ENCODE results near the gene PHF3.
A peak's percentile ranks its signal among the peaks of the same experiment; 100 is the strongest.

Gene PHF3

DNA sequence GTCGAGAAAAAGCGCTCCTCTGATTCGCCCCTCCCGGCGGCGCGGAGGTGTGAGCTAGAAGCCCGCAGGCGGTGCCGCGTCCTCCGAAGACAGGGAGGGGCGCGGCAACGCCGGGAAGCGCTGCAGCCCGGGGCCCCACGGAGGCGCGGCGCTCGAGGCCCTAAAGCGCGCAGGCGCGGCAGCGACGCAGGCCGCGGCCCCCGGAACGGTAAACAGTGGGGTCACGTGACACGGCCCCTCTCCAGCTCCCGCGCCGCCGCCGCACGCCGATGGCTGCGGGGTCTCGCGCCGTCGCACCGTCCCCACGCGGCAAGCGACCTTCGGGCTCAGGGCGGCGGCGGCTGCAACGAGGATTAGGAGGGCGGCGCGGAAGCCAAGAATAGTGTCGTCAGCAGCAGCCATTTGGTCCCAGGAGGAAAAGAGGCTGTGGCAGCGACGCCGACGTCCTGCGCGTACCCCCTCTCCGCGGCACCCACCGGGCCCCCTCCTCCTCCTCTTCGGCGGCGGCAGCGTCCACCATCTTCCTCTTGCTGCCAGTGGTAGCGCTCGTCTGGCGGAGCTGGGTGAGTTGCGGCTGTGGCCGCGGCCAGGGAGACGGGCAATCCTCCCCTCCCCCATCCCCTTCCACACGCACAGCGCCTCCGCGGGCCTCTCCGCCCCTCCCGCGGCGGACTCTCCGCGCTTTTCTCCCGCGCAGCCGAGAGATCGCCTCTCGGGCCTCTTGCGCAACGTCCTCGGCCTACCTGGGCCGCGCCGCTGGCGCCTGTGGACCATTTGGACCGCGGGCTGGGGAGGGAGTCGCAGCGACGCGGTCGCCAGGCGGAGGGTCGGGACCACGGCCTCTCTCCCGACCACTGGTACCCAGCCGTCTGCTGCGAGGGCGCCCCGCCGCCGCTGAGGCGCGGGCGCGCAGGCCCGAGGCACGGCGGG is at the start of gene PHF3:
PHF3 (plus strand) TSS at position 215 of the 930 bp plus-strand sequence. CDS start 10,750 bp downstream, outside the sequence.
- peak; percentile 77 to 85 for DNase-seq (ENCODE audit: extremely low read depth in 1 of 2, low read depth in 1 of 2)

DNA sequence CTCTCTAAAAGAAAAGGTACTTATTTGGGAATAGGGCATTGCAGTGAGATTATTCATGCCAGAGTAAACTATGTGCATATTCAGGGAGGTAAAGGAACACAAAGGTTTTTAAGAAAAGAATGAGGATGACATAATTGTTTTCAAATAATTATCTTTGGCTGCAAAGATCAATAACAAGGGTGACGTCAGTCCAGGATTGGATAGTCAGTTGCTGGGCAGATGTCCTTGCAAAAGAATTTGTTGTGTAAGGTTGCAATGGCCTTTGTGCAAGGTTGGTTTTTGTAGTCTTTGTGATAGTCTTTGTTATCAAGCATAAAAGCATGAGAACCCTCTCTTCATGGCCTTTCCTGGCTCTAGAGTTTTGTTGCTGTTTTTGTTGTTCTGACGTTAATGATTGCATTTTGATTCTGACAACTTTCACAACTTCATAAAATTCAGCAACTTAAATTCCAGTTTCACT is 45.6 kb upstream of the PHF3 start:
- no peak for DNase-seq (ENCODE audit: extremely low read depth in 1 of 2, low read depth in 1 of 2)

DNA sequence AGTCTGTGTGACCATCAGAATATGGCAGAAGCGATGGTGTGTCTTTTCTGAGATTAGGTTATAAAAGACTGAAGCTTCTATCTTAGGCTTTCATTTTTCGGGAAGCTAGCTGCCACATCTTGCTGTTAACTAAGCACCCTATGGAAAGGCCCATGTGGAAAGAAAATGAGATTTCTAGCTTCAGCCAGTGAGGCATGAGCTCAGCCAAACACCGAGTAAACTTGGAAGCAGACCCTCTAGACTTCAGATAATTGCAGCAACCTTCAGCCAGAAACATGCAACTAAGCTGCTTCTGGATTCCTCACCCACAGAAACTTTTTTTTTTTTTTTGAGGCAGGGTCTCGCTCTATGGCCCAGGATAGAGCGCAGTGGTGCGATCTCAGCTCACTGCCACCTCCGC is 42.7 kb upstream of the PHF3 start:
- no peak for DNase-seq (ENCODE audit: extremely low read depth in 1 of 2, low read depth in 1 of 2)

GRCh38 chr6:63597141-63598048 is 38.2 kb upstream of the PHF3 start:
- no peak for DNase-seq (ENCODE audit: extremely low read depth in 1 of 2, low read depth in 1 of 2)

- DNase-seq (ENCODE audit: extremely low read depth in 1 of 2, low read depth in 1 of 2), result peak; percentile 42 to 50
These were observed 37.3 kb upstream of the PHF3 start for GRCh38 chr6:63598049-63599036.

GRCh38 chr6:63599243-63599642 is 36.4 kb upstream of the PHF3 start:
- DNase-seq (ENCODE audit: extremely low read depth in 1 of 2, low read depth in 1 of 2), result no peak

DNA sequence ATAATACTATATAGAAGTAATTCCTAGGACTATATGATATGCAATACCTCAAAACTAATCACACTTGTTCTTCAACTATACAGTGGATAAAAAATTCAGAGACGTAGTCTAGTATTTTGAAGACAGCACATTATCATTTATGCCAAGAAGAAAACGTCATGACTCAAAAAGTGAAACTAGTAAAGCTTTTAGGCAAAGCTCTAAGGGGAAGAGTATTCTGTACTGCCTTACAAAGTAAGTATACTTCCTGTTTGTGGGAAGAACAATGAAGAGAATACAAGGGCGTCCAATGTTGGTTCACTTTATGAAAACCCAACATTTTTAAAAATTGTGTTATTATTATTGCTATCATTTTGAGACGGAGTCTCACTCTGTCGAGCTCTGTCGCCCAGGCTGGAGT is 35.5 kb upstream of the PHF3 start:
- DNase-seq (ENCODE audit: extremely low read depth in 1 of 2, low read depth in 1 of 2), result no peak

GRCh38 chr6:63609231-63609630 is 26.4 kb upstream of the PHF3 start:
- no peak for DNase-seq (ENCODE audit: extremely low read depth in 1 of 2, low read depth in 1 of 2)

DNA sequence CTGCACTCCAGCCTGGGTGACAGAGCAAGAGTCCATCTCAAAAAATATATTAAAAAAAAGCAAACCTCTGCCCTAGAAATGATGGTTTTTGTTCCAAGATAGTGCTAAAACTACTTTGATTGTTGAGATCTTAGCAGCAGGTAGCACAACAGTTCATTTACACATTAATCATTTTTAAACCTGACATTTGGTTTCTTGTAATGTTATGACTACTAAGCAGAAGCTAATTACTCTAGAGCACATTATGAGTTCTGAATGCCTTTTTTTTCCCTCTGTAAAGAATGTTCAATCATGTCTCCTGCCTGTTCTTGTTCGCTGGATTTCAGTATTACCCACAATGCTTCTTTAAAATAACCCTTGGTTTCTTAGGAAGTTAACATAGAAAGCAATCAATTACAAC is 24.7 kb upstream of the PHF3 start:
- no peak for DNase-seq (ENCODE audit: extremely low read depth in 1 of 2, low read depth in 1 of 2)

- DNase-seq (ENCODE audit: extremely low read depth in 1 of 2, low read depth in 1 of 2), result no peak
These were observed 24.0 kb upstream of the PHF3 start for GRCh38 chr6:63611560-63611959.

DNA sequence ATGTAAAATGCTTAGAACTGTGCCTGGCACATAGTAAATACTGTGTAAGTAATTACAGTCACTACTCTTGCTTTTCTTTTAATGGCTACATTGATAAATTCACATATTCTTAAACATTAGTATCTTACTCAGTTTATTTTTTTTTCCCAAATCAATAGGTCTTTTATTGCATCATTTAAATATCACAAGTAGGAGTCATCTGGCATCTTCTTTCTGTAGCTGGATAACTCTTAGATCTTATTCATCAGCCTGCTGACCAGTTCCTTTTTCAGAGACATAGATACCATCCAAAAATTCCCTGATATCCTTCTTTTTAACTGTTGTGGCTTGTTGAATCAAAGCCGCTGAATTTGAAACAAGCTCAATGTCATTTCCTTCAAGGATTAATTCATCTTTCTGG is 20.0 kb upstream of the PHF3 start:
- no peak for DNase-seq (ENCODE audit: extremely low read depth in 1 of 2, low read depth in 1 of 2)

DNA sequence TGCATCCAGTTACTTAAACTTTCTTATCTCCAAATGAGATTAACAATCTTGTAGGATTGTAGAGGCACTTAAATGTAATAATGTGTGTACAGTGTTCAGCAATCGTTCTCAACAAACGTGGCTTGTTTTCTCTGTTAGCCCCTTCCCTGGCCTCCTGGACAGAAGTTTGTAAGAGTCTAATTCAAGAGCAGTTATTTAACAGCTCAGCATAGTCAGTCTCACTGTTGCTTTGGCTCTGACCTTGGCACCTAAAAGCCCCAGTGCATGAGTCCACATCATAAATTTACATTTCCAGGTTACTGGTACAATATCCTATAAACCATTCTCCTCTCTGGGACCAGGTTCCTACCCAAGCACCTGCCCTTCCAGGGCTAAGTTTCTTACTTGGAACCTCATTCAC is 11.5 kb upstream of the PHF3 start:
- no peak for DNase-seq (ENCODE audit: extremely low read depth in 1 of 2, low read depth in 1 of 2)

- DNase-seq (ENCODE audit: extremely low read depth in 1 of 2, low read depth in 1 of 2), result no peak
These were observed 5.1 kb upstream of the PHF3 start for GRCh38 chr6:63630466-63630865.

DNA sequence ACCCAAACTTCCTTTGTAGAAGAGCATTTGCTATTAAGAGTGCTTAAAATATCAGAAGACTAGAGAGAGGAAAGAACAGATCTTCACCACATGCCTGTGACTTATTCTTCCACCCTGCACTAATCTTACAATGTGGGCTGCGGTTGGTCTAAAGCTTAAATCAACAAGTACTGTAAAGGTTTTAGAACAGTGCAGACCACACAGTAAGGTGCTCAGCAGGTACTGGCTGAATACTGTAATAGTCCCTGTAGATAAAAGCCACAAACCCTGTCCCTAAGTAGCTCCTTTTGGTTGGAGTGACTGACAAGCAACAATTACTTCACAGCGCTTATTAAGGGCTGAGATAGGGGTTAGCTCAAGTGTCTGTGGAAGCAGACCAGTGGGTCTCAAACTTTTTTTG is 972 bp upstream of the PHF3 start:
- no peak for DNase-seq (ENCODE audit: extremely low read depth in 1 of 2, low read depth in 1 of 2)

DNA sequence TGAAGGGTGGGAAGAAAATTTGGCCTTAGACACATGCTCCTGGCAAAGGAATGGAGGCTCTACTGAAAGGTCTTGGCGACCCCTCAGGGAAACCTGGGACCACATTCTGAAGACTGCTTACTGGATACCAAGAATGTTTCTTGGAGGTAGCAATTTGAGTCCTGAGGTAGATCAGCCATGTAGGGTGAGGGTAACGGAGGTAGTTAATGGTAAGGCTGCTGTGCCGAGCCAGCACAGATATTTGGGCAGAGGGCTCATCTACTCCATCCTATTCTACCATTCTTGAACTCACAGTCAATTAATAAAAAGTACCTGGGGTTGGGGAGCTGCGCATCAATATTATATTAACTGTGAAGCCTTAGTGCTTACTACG is 401 bp upstream of the PHF3 start:
- no peak for DNase-seq (ENCODE audit: extremely low read depth in 1 of 2, low read depth in 1 of 2)

DNA sequence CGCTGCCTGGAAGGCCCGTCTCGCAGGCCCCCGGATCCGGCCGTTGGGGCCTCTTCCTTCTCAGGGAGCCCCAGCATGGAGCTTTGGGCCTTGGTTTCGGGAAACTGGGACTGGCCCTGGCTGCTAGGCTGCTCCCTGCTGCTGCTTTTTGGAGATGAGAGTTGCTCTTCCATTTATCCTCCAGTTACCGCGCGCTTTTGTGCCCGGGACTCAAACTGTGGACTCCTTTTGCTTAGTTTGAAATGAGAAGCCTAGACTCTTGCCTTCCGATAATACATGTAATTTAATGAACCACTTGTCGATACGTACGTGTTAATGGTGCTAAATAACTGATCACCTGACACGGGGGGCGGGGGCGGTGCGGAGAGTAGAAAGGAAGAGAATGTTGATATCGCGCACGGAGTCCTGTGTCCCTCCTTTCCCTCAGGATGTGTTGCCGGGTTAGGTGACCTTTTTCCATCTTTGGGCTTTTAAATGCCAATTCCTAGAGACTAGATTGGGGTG is 968 bp downstream of the PHF3 start:
- DNase-seq (ENCODE audit: extremely low read depth in 1 of 2, low read depth in 1 of 2), result peak in 1 of 2 donors; percentile 27

GRCh38 chr6:63637865-63638445 is 2.4 kb downstream of the PHF3 start:
- DNase-seq (ENCODE audit: extremely low read depth in 1 of 2, low read depth in 1 of 2), result no peak

- no peak for DNase-seq (ENCODE audit: extremely low read depth in 1 of 2, low read depth in 1 of 2)
These were observed 4.5 kb downstream of the PHF3 start for GRCh38 chr6:63640062-63640461.

GRCh38 chr6:63643862-63644261 is 8.3 kb downstream of the PHF3 start:
- DNase-seq (ENCODE audit: extremely low read depth in 1 of 2, low read depth in 1 of 2), result no peak

Measured in activated CD8-positive, alpha-beta memory T cell treated with anti-CD3 and anti-CD28 coated beads for 1 hour (primary cell).